ENCODE measurements around the gene C2orf15.

DNA sequence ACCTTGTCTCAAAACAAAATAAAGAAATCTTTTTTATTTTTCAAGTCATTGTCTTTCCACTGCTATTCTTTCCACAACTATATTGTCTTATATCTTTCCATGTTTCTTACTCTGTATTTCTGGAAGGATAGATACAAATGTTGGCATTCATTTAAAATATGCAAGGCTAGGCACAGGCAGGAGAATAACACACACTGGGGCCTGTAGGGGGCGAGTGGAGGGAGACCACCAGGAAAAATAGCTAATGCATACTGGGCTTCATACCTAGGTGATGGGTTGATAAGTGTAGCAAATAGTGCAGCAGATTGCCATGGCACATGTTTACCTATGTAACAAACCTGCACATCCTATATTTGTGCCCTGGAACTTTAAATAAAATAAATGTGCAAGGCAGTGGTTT, 49.0 kb downstream of the C2orf15 start:
- no peak for TF ChIP-seq POLR2A (IDR thresholded peaks at IDR 0.05; ENCODE audit: low read length)
- TF ChIP-seq GATA1 (IDR thresholded peaks at IDR 0.05; ENCODE audit: low read depth, low read length): no peak
